ENCODE measurements around the gene VAMP5. TPM values are rescaled to one million over a fixed set of nuclear protein-coding genes. Genes with fewer than 3 reads are reported as not detected.

VAMP5 gene, protein sequence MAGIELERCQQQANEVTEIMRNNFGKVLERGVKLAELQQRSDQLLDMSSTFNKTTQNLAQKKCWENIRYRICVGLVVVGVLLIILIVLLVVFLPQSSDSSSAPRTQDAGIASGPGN
- total RNA-seq, result 77.6 and 88.9 TPM in 2 replicates

DNA sequence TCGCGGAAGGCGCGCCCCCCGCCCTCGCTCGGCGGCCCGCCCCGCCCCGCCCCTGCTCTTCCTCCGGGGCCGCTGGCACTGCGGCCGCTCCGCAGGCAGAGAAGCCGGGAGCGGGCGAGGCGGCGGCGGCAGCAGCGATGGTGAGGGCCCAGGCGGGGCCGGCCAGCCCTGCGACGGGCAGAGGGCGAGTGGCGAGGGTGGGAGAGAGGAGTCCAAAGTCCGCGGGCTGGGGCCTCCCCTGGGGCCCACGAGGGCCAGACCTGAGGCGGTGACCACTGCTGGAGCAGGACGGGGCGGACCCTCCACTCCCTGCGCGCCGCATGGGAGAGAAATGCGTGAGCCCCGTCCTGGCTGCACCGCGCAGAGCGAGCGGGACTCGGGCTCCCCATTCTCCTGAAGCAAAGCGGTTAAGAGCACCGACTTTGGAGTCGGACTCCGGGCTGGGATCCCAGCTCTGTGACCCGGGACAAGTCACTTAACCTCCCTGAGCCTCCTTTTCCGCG, at the start of gene VAMP5:
VAMP5 (plus strand) TSS at position 78 of the 503 bp plus-strand sequence; CDS start at position 138, 60 bp downstream.

DNA sequence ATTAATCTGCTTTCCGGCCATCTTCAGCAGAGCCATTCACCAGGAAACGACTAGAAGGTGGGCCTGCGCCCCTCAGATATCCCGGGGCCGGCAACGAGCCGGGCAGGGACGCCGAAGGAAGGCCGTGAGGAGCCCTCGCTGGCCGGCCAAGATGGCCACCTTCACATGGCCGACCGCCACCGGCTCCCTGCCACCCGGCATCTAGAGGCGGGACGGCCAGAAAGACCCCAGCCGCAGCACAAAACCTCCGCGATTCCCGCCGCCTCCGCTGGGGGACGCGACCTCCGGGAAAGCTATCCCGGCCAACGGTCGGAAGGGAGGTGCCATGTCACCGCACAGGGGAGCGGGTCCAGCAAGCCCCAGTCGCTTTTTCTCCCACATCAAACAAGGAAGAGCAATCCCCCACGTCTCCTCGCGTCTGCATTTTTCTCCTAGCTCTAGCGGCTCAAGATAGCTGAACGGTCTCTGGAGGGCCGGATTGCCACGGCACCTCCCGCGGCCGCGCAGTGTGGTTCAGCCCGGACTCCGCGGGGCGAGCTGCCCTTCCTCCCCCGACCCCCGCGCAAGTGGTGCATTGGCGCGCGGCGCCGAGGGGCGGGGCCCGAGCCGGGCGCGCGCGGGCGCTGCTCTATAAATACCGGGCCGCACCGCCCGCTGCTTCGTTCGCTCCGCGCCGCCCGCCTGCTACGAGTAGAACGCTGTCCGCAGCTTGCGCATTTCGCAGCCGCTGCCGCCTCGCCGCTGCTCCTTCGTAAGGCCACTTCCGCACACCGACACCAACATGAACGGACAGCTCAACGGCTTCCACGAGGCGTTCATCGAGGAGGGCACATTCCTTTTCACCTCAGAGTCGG, 45.5 kb upstream of the VAMP5 start, which contains the start of gene MAT2A:
MAT2A (plus strand) TSS at position 662 of the 854 bp plus-strand sequence; CDS start at position 782, 120 bp downstream.

DNA sequence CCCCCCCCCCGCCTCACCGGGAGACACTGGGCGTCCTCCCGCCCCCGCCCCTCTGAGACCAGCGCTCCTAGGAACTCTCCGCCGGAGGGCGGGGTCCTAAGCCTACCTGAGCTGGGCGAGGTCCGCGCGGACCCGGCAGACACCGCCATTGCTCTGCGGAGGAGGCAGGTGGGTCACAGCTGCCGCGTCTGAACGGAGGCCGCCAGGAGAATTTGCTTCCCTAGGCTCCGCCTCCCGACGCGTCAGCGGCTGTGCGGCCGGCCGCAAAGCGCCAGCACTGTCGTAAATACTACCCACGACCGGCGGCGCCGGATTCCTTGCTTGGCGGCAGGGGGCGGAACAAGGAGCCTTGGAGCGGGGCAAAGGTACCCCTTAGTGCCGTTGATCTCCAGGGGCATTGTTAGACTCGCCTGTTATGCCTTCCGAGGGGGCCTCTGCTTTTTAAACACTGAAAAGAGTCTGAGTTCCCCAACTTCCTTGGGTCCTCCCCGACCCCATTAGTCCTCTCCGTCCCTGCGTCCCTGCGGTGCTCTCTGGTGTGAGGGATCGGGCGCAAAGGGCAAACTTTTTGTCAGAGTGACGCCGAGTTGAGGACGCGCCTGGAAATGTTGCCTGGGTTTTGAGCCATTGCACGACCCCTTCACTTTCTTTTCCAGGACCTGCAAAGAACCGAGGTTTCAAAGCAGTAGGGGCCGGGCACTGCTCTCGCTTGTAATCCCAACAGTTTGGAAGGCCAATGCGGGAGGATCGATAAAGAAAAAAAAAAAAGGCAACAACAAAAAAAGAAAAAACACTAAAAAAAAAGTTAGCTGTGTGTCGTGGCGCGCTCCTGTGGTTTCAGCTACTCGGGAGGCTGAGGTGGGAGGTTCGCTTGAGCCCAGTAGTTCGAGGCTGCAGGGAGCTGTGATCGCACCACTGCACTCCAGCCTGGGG, 22.7 kb upstream of the VAMP5 start, which contains the start of gene GGCX:
GGCX (minus strand) TSS at position 214 of the 933 bp plus-strand sequence; CDS start at position 149, 65 bp downstream.

DNA sequence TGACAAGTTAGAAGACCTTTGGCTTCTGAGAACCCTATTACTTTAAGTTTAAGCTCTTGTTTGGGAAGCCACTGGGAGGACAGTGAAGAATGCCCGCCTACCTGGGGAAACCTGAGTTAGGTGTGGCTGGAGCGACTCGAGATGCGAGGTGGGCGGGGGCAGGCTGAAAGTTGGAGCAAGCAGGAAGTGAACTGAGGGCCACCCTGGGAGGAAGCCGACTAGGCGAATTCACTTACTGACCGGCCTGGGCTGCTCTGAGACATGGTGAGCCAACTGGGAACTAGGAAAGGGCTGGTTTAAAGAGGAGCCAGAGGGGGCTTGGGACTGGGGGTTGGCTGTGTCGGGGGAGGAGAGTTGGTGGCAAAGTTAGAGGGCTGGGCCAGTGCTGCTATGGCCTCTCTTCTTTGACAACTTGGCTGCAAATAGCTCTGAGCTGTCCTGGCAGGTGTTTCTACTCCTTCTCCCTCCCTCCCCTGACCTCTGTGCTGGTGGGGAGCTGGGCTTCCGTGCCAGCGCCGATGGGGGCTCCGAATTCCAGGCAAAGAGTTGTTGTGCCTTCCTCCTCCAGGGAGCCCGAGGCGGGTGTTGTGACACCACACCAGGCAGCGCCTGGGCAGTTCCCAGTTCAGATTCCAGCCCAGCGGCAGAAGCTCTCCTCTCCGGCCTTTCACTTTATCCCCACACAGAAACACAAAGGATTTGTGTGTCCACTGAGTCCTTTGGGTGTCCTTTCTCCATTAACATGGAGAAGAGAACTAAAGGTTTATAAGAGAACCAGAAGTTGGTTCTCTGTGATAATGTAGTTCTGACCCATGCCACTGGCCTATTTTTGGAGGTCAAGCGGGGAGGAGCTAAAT, 6.6 kb upstream of the VAMP5 start, which contains the start of gene VAMP8:
VAMP8 (plus strand) TSS at position 201 of the 857 bp plus-strand sequence; CDS start at position 262, 61 bp downstream.

DNA sequence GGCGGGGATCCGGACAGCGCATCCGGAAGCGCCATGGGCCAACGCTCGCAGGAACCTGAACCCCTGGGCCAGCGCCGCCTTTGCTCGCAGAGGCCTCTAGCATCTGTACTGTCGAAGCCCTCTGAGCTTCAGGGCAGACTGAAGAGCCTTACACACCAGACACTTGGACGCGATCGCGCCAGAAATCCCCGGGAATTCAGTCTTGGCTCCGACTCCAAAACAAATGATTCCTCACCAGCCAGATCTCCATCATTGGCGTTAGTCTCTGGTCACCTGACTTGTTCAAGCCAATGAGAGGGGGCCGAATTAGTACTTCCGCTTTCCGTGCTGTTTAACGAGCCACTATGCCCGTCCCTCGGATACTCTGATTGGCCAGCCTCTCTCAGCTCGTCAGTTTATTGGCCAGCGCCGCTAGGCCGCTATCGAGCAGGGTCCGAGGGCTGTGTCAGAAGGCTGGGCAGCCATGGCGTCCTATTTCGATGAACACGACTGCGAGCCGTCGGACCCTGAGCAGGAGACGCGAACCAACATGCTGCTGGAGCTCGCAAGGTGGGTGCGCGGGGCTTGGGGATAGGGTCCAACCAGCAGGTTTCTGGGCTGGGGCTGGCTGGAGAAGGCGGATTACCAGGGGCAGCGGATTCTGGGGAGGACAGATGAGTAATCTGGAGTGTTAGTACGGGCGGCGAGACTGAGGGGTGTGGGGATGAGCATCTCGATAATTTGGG, 11.2 kb downstream of the VAMP5 start, which contains the start of gene RNF181:
RNF181 (plus strand) TSS at position 445 of the 725 bp plus-strand sequence; CDS start at position 464, 19 bp downstream.

DNA sequence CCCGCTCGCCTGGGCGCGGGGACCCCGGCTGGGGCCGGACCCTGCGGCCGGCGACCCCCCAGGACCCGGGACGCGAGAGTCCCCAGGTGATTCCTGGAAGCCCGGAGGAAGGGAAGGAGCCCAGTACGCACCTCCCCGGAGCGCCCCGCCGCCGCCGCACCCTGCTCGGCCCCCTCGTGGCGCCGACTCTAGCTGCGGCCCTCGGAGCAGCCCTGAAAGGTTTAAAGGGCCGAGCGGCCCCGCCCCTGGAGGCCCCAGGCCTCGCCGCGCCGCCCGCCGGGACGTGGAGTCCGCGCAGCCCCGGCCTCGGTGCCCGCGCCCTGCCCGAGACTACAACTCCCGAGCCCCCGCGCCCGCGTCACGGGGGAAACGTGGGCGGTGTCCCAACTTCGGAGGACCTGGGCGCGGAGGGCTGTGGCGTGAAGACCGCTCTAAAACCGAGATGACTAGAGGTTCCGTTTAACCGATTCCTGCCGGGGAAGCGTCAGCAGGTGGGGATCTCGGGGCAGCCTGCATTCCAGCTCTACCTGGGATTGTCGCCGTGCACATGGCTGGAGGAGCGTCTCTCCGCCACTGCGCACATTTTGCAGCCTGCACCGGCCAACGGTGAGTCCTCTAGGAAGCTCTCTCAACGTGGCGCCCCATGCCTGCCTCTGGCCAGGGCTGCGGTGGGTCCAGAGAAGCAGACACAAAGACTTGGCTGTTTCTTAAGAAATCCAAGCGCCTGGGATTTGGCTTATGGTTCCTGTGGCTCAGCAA, 18.4 kb downstream of the VAMP5 start, which contains the start of gene TMEM150A:
TMEM150A (minus strand) TSS at position 223 of the 759 bp plus-strand sequence. CDS start 750 bp downstream, outside the sequence.

DNA sequence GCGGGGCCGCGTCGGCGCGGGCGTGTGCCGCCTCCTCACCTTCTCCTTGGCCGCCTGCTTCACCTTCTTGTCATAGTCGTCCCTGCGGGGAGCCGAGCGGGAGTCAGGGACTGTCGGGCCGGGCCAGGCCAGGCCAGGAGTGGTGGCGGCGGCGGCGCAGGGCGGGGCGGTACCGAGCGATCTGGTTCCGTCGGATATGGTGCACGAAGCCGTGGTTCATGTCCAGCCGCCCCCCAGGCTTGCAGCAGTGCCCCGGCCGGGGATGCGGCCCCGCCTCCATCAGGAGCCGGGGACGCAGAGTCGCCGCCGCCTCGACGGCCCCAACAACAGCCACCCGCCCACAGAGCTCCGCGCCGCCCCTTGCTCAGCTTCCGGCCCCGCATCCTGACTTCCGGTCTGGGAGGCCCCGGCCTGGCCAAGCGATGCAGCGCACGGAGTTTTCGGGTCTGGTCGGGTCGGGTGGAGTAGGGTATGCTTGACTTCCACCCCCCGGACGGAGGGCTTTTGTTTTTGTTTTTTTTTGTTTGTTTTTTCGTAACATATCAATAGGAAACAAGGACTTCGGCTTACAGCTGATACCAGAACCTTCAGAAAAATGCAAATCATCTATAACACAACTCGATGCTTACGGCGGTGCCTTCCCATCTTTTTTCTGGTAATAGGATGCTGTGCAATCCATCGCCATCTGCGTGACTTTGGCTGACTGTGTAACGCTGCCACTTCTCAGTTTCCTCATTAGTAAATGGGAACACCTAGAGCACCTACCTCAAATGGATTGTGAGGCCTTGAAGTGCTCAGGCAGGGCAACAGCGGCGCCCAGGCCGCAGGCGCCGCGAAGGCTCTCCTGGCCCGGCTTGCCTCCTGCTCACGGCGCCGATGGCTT, 27.7 kb downstream of the VAMP5 start, which contains the start of gene C2orf68:
C2orf68 (minus strand) TSS at position 362 of the 883 bp plus-strand sequence; CDS start at position 280, 82 bp downstream.

Other genes starting within 250 kb of the VAMP5 start
- 42.3 and 49.4 TPM in 2 replicates for gene RETSAT, start 229.9 kb upstream of the VAMP5 start, total RNA-seq
- gene ELMOD3, start 229.7 kb upstream of the VAMP5 start, total RNA-seq, result 9.9 and 15.5 TPM in 2 replicates
- 28.0 and 53.5 TPM in 2 replicates for gene CAPG, start 174.1 kb upstream of the VAMP5 start, total RNA-seq
- 0.27 and 0.28 TPM in 2 replicates for gene SH2D6, start 165.7 kb upstream of the VAMP5 start, total RNA-seq
- 66.2 and 114 TPM in 2 replicates for gene MAT2A, start 45.3 kb upstream of the VAMP5 start, total RNA-seq
- gene GGCX, start 22.9 kb upstream of the VAMP5 start, total RNA-seq, result 28.2 and 31.2 TPM in 2 replicates
- 16.8 and 20.4 TPM in 2 replicates for gene VAMP8, start 6.8 kb upstream of the VAMP5 start, total RNA-seq
- gene RNF181, start 11.3 kb downstream of the VAMP5 start, total RNA-seq, result 229 and 287 TPM in 2 replicates
- 6.1 and 8.8 TPM in 2 replicates for gene TMEM150A, start 18.3 kb downstream of the VAMP5 start, total RNA-seq
- 13.7 and 16.1 TPM in 2 replicates for gene C2orf68, start 27.6 kb downstream of the VAMP5 start, total RNA-seq
- 40.5 and 44.3 TPM in 2 replicates for gene USP39, start 31.8 kb downstream of the VAMP5 start, total RNA-seq
- not detected in 2 replicates for gene SFTPB, start 83.8 kb downstream of the VAMP5 start, total RNA-seq
- not detected in 2 replicates for gene GNLY, start 109.9 kb downstream of the VAMP5 start, total RNA-seq
- gene ATOH8, start 169.6 kb downstream of the VAMP5 start, total RNA-seq, result 3.9 and 13.7 TPM in 2 replicates

Measured in endothelial cell of coronary artery (primary cell).